ENCODE results near the gene FBF1. TPM values are rescaled to one million over a fixed set of nuclear protein-coding genes. Genes with fewer than 3 reads are reported as not detected.

The FBF1 gene
- total and polyA plus RNA-seq, 9 of the 15 experiments (the other 6 are each of a cell fraction or from before 2014, with no cell fraction given), result 0.46 to 14.9 (median 7.5) TPM

GRCh38 chr17:75876938-75877751 lies 63.7 kb downstream of the FBF1 start (continued):
- no peak for TF ChIP-seq ZNF512 (tag; IDR thresholded peaks at IDR 0.05)
- no peak for TF ChIP-seq PHF20 (IDR thresholded peaks at IDR 0.05; ENCODE audit: partially characterized antibody)
- TF ChIP-seq NFRKB (IDR thresholded peaks at IDR 0.05; ENCODE audit: low read depth), result no peak
- 0 out of 2 replicates have a peak, but pooled peaks have one; percentile 22 for TF ChIP-seq CBFB (CRISPR knock-in tag; IDR thresholded peaks at IDR 0.05)
- TF ChIP-seq SFPQ (IDR thresholded peaks at IDR 0.05; ENCODE audit: low read depth, low read length), result no peak
- no peak for TF ChIP-seq KDM5B (IDR thresholded peaks at IDR 0.05; ENCODE audit: insufficient replicate concordance, low read depth, low read length)
- TF ChIP-seq TRIM25 (IDR thresholded peaks at IDR 0.05; ENCODE audit: borderline replicate concordance), result no peak
- TF ChIP-seq MIER1 (IDR thresholded peaks at IDR 0.05; ENCODE audit: low read depth), result no peak
